Activated CD4-positive, CD25-positive, alpha-beta regulatory T cell treated with anti-CD3 and anti-CD28 coated beads, Interleukin-2, amount 50 U/mL, for 72 hours (primary cell): ENCODE measurements around the gene MTUS2.

ENCODE experiments used
- DNase-seq: peaks from one replicate; pipeline ENCODE4 v3.0.0; 2021

The MTUS2 gene

DNA sequence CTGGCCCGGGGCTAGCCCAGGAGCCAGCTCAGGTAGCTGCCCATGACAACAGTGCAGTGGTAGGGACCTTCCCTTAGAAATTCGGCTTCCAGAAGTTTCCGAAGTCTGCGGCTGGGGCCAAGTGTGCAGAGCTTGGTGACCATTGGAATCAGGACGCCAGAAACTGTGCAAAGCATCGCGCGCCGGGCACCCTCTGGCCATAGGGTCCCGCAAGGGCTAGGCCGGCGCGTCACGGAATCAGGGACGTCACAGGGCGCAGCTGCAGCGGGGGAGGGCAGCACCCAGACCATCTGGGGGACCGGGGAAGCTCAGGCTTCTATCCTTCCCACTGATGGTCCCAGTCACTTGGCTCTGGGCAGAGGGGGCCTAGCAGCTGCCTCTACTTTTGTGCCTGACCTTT is 219.1 kb downstream of the MTUS2 start:
- DNase-seq, result no peak

DNA sequence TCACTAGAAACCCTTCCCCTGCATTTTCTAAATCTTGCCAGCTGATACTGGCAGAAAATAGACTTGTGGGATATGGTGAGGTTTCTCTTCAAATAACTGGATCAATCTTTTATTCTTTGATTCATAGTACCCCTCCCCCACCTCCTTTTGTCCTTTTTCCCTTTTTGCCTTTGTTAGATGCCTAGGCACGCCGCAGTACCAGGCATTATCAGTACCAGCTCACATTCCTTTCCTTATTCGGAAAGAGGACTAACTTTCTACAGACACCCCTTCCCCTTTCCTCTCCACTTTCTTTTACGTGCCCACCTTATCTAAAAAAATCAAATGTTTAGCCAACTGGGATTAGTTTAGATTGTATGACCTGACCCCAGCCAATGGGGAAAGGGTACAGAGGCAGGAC is 226.4 kb downstream of the MTUS2 start:
- no peak for DNase-seq

DNA sequence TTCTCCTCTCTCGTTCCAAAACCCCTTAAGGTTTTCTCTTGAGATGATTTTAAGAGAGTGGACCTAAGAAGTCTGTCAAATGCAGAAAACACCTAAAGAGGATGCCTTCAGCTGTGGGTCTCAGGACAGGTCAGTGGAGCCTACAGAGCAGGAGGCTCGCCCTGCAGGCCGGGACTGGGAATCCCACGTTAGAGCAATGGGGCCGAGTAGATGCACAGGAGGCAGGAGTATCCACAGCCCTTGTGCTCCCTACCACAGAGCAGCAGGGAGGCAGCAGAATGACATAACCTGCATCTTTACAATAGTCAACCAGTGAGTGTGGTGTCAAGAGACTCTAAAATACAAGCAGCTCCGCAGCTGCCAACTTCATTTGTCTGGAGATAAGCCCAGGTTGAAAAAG is 229.4 kb downstream of the MTUS2 start:
- no peak for DNase-seq

DNA sequence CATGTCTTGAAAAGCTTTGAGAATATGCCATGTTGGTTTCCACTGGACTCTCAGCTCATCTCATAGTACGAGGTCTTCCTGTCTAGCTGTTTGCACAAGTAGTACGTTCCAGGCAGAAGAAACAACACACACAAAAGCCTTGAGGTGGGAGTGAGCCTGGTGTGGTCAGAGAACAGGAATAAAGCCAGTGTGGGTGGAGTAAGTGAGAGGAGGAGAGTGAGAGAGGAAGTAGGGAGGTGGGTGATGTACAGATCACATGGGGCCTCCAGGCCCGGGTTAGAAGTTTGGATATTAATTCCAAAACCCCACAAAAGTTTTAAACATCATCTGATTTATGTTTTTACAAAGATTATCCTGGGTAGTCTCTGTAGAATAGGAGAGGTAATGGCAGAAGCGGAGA is 230.6 kb downstream of the MTUS2 start:
- no peak for DNase-seq

DNA sequence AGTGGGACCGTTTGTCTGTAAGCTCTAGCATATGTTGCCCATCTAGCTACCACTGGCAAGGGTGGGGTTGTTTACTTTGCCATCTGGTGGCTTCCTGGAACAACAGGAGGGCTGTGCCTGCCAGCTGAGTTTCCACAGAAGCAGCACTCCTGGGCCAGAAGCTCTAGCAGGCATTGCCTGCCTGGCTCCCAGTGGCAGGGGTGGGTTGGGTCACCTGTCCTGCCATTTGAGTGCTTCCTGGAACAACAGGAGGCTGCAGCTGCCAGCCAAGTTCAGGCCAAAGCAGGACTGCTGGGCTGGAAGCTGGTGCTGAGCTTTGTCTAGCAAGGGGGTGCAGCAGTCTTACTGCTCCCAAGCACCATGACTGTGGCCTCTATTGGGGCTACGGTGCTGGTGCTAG is 239.7 kb downstream of the MTUS2 start:
- DNase-seq, result no peak

DNA sequence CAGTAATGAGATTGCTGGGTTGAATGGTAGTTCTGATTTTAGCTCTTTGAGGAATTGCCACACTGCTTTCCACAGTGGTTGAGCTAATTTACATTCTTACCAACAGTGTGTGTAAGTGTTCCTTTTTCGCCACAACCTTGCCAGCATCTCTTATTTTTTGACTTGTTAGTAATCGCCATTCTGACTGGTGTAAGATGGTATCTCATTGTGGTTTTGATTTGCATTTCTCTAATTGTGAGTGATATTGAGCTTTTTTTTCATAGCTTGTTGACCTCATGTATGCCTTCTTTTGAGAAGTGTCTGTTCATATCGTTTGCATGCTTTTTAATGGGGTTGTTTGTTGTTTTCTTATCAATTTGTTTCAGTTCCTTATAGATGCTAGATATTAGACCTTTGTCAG is 245.0 kb downstream of the MTUS2 start:
- DNase-seq, result no peak

DNA sequence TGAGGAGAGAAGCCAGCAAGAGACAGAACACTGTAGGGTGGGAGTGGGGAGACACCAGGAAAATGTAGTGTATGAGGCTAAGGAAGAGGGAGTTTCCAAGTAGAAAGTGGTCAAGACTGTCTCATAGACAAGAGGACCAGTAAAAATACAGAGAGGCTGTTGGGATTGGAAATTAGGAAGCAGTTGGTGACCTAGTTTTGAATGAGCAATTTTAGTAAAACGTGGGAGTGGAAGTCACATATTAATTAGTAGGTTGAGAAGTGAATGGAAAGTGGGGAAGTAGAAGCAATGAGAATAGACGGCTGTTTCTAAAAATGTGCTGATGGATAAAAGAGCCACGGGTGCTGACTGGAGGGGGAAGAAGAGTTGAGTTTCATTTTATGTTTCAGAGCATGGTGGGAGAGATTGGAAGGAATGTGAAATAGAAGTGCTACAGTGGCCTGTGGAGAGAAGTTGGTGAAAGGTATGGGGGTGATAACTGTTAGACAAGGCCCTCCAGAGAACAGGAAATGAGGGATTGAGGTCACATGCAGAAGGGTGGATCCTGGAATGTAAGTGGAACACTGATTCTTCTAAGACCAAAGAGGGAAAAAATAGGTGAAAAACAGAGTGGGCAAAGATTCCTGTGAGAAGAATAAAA is 247.3 kb downstream of the MTUS2 start:
- no peak for DNase-seq

DNA sequence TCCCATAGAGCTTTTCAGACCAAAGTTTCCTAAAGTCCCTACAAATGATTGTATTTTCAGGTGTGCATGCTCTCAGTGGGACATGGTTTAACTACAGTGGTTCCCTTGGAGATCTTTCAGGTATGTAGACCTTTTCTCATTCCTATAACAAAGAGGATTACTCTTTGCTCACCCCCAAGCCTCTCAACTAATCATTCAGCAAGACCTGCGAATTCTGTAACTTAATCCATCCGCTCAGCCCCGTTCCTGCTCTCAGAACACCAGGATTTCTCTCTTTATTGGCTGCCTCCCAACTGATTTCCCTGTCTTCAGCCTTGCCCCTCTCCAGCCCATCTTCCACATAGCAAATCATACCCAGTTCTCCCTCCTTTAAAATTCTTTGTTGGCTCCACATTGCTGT is 253.6 kb downstream of the MTUS2 start:
- no peak for DNase-seq

DNA sequence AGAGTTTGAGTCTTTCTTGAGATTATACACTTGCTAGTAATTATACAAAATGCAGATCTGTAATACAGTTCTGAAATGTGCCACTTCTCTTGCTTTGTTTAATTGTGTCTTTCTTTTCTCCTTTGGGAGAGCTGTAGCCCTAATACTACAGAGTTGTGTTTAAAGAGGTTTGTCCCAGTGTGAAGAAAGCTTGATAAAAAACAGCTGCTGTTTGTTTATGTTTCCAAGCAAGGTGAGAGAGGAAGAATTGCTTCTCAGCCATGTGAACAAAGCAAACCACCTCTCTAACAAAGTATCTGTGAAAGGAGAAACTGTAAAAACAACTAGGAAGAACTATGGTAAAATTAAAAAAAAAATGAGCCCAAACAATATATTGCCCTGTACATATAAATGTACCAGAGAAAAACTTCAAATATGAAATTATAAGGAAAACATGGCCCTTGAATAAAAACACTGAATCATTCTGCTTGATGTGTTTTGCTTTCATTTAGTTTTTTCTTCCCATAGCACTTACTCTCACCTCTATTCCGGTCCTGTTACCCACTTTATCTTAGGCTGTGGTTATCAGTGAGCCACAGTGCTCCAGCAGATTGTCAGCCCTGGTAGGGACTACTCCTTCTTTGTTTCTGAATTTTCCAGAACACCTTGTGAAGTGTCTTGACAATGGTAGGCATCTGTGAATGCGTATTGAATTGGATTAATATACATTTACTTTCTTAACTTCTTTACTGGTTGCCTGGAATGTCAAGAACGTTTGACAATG is 257.1 kb downstream of the MTUS2 start:
- DNase-seq, result no peak

DNA sequence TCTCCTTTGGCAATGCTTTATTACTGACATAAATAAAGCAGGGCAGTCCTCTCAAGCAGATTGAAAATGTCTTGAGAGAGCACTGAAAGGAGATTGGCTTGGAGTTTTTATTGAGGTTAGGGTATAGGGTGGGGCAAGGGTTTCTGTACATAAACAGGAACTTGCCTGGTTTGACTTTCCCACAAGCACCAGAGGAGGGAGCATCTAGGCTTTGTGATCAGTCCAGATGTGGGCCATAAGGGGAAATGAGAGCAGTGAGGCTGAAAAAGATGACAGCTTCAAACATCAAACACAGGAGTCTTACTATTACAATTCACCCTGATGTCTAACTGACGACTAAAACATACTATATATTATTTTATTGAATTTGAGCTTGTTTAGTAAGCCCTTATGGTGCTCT is 260.9 kb downstream of the MTUS2 start:
- DNase-seq, result no peak

DNA sequence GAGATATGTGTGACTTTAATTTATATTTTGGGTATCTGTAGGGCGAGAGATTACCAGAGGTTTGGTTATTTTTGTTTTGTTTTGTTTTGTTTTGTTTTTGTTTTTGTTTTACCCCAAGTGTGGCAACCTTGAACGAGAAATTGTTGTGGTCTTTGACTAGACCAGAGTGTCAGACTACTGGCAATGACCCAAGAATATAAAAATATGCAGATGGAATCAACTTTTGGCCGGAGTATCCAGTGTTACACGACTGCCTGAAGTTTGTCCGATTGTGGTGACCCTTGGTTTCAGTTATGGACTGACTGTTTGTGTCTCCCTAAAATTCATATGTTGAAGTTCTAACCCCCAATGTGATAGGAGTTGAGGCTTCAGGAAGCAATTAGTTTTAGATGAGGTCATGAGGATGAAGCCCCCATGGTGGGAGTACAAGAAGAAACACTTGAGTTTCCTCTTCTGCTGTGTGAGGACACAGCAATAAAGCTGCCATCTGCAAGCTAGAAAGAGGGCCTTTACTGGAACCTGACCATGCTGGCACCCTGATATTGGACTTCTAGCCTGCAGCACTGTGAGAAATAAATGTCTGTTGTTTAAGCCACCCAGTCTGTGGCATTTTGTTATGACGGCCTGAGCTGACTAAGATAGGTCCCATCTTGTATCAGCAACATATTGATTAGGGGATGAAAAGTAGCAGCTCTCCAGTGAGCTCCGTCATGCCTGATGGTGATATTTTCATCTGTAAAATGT is 261.7 kb downstream of the MTUS2 start:
- no peak for DNase-seq

DNA sequence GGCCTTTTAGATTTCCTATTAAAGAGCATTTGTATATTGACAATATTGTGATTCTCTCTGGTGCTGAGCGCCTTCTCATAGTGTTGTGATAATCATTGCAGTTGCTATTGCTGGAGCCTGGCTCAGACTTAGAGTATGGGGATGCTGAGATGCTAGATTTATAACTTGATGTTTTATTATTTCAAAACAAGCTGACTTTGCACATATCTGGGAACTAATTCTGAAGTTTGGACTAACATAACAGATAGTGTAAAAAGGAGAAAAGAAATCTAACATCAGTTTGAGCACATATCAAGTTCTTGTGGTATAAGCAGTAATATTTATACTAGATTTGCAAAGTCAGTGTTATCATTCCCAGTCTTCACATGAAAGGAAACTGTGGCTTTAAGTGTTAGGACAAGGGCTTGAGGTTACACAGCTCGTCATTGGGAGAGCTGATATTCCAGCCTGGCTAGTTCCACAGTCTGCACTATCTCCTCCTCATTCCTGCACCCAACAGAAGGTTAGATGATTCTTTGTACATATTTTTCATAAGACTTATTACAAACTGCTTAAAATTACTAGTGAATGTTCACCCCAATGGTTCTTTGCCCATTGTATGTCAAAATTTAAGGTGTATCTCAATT is 279.8 kb downstream of the MTUS2 start:
- no peak for DNase-seq

DNA sequence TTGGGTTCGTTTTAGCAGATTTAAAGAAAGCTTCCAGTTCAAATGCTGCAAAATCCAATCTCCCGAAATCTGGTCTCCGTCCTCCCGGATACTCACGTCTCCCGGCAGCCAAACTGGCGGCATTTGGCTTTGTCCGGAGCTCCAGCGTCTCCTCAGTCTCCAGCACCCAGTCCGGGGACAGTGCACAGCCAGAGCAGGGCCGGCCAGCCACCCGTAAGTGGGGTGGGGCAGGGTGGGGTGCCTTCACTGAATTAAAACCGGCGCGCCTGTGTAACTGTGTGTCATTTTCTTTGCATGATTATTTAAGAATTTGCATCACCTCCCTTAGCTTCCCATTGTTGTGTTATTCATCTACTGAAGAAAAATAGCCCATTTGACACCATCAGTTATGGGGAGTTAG is 280.6 kb downstream of the MTUS2 start:
- DNase-seq, result no peak

DNA sequence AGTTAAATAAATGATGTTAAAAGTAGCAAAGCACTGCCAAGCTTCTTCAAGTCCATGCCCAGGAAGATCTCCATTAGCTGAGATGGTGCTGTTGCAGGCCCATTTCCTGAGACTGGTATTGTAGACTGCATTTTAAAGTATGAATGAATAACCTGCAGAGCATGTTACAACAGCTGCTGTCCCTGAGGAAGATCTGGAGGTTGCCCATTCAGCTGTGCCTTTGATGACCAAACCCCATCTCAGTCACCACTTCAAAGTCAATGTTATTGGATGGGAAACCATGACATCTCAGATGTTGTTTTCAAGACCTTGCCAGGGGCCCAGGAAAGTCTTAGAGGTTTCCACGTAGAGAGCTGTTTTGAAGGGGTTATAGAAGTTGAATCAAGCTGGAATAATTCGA is 281.3 kb downstream of the MTUS2 start:
- no peak for DNase-seq

DNA sequence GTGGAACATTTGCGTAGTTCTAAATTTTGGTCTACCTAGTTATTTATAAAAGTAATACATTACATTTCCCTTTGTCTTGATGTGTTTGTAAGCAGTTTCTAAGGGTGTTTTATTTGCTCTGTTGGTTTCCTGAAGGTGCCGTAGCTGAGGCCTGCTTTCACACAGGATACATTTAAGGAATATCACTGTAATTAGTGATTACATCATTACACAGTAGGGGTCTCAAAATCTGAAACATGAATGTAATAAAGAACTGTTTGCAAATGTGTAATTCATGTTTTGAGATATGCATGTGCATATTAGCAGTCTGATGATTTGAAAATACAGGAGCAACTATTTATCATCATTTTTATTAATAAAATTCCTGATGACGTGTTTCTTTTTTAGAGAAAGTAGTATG is 281.8 kb downstream of the MTUS2 start:
- DNase-seq, result no peak

DNA sequence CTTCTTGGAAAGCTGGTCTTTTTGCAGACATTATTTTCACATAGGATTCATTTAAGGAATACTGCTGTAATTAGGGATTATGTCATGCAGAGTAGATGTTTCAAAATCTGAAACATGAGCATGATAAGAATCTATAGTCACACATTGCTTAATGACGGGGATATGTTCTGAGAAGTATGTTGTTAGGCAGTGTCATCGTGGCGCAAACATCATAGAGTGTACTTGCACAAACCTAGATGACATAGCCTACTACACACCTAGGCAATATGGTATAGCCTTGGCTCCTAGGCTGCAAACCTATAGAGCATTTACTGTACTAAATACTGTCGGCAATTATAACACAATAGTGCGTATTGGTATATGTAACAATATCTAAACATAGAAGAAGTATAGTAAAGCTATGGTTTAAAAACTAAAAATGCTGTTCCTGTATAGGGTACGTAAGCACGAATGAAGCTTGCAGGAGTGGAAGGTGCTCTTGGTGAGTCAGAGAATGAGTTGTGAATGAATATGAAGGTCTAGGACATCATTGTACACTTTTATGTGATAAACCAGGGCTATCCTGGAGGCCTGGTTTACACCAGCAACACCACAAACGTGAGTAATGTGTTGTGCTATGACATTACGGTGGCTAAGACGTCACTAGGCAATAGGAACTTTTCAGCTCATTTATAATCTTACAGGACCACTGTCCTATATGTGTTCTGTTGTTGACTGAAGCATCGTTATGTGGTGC is 283.1 kb downstream of the MTUS2 start:
- no peak for DNase-seq

DNA sequence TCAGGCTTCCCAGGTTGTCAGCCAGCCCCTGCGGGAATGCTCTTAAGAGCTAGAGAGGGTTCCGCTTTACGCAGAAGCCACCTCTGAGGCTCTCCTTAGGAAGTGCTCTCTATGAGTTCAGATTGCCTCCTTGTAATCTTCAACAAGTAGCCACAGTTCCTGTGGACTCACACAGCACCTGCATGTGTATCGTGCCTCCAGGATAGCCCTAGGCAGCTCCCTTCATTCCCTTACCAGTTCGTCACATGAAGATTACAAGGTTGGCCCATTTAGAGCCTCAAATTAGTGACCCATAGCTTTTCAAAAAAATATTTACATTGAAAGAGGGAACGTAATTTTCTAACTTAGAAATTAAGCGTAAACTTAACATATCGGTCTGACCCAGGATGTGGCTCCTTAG is 284.3 kb downstream of the MTUS2 start:
- DNase-seq, result no peak

DNA sequence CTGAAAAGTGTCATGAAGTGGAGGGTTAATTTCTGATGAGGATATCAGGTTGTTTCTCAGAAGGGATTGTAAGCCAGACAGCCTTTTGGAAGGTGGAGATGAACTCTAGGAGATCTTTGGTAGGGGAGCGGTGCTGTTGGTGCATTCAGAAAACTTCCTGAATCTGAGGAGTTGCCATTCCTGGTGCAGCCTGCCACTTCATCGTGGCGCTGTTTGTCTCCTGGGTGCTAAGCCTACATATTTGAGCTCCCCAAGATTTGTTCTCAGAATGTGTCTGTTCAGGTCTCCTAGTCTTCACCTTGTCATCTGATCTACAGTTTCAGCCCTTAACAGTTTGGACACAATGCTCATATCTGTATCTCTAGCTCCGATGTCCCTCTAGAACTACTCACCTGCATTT is 285.6 kb downstream of the MTUS2 start:
- no peak for DNase-seq

DNA sequence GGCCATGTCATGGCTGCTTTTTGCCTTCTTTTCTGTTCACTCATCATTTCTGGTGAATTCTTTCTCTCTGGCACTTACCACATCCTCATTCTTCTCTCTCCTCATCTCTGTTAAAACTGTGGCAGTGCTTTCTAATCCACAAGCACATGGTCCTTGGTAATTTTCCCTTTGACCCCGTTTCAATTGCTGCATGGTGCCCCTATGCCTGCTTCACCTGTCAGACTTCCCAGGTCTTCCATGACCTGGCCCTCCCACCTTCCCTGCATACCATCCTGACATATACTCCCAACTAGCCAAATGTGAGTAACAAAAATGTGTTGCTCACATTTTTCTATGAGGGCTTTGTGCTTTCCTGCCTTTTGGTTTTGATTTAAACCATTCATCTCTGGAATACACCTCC is 286.5 kb downstream of the MTUS2 start:
- no peak for DNase-seq

DNA sequence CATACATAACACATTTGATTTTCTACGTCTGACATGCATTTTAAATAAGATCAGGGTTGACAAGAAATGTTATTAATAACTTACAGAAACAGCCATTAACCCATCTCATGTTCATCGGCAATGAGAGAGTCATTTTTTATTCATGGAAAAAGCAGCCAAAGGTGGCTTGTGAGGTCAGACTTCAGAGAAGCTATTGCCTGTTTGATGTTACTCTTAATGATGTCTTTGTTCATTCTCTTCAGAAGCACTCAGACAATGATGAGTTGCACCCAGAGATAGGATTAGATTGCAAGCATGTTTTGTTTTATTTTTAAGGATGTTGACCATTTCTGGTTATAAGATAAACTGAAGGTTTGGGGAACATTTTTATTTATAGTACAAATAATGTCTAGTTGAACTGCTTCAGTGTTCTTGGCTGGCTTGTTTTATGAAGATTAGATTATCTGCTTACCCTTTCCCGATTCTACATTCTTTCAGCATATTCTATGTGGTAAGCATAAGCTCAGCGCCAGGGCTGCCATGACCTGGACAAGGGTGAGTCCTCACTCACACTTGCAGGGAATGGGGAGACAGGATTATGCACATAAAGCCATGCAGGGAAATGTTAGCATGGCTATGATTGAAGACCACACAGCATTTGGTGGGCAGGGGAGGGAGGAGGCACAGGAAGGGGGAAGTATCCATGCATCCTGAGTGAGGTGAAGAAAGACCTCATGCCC is 288.1 kb downstream of the MTUS2 start:
- DNase-seq, result no peak

DNA sequence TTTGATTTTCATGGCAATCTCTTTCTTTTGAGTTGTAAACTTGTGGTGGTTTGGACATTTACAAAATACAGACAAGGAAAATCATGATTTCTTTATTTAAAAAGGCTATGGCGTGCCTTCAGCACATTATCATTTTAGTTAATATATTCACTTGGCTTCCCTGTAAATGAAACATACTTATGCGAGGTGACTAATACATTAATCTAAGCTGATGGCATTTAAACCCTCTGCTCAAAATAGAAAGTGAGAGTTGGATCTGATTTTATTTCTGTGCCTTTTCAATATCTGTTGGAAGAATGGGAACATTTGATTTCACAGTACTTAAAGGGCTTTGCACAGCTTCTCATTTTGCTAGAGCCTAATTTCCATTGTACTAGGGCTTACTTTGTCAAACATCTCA is 289.8 kb downstream of the MTUS2 start:
- no peak for DNase-seq

DNA sequence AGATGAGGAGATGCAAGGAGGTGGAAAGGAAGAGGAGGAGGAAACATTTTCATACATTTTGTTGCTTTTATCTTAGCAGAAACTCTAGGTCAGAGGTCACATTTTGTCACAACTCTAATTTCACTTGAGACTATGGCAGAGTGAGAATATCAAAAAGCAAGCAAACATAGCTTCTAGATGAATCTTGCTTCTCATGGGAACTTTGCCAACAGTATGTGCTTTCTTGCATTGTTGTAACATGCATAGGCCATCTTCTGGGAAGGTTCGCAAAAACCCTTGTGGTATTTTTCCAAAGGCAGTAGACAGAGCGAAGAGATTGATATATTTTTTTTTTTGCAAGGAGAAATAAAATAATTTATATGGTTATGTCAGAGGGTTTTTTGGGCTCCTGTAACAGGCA is 291.3 kb downstream of the MTUS2 start:
- no peak for DNase-seq
